ENCODE results near the gene PPARGC1A. TPM values are rescaled to one million over a fixed set of nuclear protein-coding genes. Genes with fewer than 3 reads are reported as not detected.

PPARGC1A gene
- polyA plus RNA-seq, 2 of the 4 experiments (the other 2 are of a cell fraction), result 0.04 TPM

DNA sequence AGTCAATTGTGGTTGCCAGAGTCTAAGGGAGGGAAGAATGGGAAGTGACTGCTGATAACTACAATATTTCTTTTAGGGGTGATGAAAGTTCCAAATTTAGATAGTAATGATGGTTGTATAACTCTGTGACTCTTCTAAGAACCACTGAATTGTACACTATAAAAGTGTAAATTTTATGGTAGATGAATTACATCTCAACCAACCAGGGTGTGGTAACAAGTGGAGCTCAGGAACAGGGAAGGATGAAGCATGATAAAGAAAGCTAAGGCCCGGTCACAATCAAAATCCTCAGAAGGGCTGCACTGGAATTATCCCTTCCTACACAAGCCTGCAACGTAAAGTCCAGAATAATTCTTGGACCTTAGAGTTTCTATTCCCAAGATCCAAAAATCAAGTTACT lies 143.2 kb downstream of the PPARGC1A start:
- POLR2A ChIA-PET, result no interaction called here
- H3K27ac ChIP-seq, result no peak overlapping the region
- no peak overlapping the region for H3K4me3 ChIP-seq
- CTCF ChIA-PET, result no interaction called here
- DNase-seq (ENCODE audit: low read depth in 1 of 2, low spot score in 1 of 2) (no peak), ATAC-seq (no peak), FAIRE-seq (no peak)
- 4% methylated on average over 2 of the region's 2 CpGs for WGBS (ENCODE audit: missing lambda C conversion rate)
- no peaks in the 10 kb centered on the region for H3K9me3 ChIP-seq
- TF ChIP-seq ZFP36 (IDR thresholded peaks at IDR 0.05; ENCODE audit: borderline replicate concordance, partially characterized antibody), result no peak
- TF ChIP-seq HOXB13 (CRISPR knock-in tag; IDR thresholded peaks at IDR 0.05; ENCODE audit: low read depth), result no peak
- TF ChIP-seq, protein P1, sequence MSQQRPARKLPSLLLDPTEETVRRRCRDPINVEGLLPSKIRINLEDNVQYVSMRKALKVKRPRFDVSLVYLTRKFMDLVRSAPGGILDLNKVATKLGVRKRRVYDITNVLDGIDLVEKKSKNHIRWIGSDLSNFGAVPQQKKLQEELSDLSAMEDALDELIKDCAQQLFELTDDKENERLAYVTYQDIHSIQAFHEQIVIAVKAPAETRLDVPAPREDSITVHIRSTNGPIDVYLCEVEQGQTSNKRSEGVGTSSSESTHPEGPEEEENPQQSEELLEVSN (IDR thresholded peaks at IDR 0.05; ENCODE audit: borderline replicate concordance, low read depth), result no peak
- TF ChIP-seq, protein P2, sequence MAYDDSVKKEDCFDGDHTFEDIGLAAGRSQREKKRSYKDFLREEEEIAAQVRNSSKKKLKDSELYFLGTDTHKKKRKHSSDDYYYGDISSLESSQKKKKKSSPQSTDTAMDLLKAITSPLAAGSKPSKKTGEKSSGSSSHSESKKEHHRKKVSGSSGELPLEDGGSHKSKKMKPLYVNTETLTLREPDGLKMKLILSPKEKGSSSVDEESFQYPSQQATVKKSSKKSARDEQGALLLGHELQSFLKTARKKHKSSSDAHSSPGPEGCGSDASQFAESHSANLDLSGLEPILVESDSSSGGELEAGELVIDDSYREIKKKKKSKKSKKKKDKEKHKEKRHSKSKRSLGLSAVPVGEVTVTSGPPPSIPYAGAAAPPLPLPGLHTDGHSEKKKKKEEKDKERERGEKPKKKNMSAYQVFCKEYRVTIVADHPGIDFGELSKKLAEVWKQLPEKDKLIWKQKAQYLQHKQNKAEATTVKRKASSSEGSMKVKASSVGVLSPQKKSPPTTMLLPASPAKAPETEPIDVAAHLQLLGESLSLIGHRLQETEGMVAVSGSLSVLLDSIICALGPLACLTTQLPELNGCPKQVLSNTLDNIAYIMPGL (CRISPR knock-in tag; IDR thresholded peaks at IDR 0.05; ENCODE audit: borderline replicate concordance), result no peak
- TF ChIP-seq HOXA7 (CRISPR knock-in tag; IDR thresholded peaks at IDR 0.05), result no peak
- no peak for TF ChIP-seq RAD21 (conservative IDR thresholded peaks at IDR 0.05 in 1 of 2, IDR thresholded peaks at IDR 0.05 in 1 of 2)
- no peak for TF ChIP-seq NFE2L2 (conservative IDR thresholded peaks at IDR 0.05; ENCODE audit: low read length)
- H3K4me1 ChIP-seq, result no peaks in the 10 kb centered on the region
- no peak overlapping the region for H3K4me2 ChIP-seq

DNA sequence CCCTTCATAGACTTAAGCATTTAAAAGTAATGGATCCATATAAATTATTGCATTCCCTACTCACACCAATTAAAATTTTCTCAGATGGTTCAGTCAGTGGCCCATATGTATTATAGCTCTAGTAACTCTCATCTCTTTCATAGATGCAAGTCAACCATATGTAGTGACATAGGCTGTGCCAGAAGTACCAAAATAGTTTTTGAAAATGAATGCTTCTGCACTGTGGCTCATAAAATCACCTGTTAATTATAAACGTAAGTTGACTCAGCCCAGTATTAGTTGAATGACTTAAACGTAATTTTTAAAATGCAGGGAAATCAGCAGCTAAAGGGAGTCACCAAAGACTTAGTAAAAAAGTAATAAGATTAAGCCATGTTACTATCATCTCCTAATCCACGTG lies 143.8 kb downstream of the PPARGC1A start:
- FAIRE-seq (no peak), DNase-seq (ENCODE audit: low read depth in 1 of 2, low spot score in 1 of 2) (no peak), ATAC-seq (no peak)
- WGBS (ENCODE audit: missing lambda C conversion rate), result 3% methylated on average over 3 of the region's 3 CpGs
- H3K27ac ChIP-seq, result no peak overlapping the region
- TF ChIP-seq HOXB13 (CRISPR knock-in tag; IDR thresholded peaks at IDR 0.05; ENCODE audit: low read depth) (no peak), HOXA7 (CRISPR knock-in tag; IDR thresholded peaks at IDR 0.05) (no peak), EHF (CRISPR knock-in tag; IDR thresholded peaks at IDR 0.05) (no peak), MAFK (IDR thresholded peaks at IDR 0.05; ENCODE audit: partially characterized antibody) (no peak), KDM1A (IDR thresholded peaks at IDR 0.05; ENCODE audit: low read depth) (no peak)
- TF ChIP-seq, protein P3, sequence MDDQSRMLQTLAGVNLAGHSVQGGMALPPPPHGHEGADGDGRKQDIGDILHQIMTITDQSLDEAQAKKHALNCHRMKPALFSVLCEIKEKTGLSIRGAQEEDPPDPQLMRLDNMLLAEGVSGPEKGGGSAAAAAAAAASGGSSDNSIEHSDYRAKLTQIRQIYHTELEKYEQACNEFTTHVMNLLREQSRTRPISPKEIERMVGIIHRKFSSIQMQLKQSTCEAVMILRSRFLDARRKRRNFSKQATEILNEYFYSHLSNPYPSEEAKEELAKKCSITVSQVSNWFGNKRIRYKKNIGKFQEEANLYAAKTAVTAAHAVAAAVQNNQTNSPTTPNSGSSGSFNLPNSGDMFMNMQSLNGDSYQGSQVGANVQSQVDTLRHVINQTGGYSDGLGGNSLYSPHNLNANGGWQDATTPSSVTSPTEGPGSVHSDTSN (IDR thresholded peaks at IDR 0.05), result no peak
- no peak overlapping the region for H3K4me3 ChIP-seq
- H3K9me3 ChIP-seq, result no peaks in the 10 kb centered on the region
- ChIA-PET POLR2A (no interaction called here), CTCF (no interaction called here)
- no peaks in the 10 kb centered on the region for H3K4me1 ChIP-seq
- H3K4me2 ChIP-seq, result no peak overlapping the region

DNA sequence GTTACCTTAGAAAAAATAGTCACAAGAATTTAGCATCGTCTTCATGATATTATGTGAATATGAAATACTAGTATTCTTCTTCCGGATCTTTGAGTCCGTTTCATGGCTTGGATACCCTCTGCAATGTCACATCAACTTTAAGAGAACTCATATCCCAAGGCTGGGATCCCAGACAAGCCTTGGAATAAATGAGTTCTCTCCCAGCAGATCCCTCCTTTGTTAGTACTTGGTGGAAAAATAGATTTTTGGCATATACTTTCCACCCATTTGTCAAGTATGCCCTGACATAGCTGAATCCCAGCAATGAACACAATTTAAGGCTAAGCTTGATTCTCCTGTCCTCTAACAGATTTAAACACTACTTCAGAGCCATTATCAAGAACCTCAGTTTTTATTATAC lies 144.5 kb downstream of the PPARGC1A start:
- Histone ChIP-seq H3K4me2 (no peak overlapping the region), H3K27ac (no peak overlapping the region), H3K4me1 (no peaks in the 10 kb centered on the region), H3K4me3 (no peak overlapping the region), H3K9me3 (no peaks in the 10 kb centered on the region)
- ChIA-PET CTCF (no interaction called here), POLR2A (no interaction called here)
- no peak for ATAC-seq
- DNase-seq (ENCODE audit: low read depth in 1 of 2, low spot score in 1 of 2), result no peak
- WGBS (ENCODE audit: missing lambda C conversion rate), result 16% methylated on average over 3 of the region's 3 CpGs
- FAIRE-seq, result no peak
- TF ChIP-seq CEBPB (IDR thresholded peaks at IDR 0.05), result no peak
- TF ChIP-seq KDM5A (IDR thresholded peaks at IDR 0.05), result no peak
- TF ChIP-seq, protein P4, sequence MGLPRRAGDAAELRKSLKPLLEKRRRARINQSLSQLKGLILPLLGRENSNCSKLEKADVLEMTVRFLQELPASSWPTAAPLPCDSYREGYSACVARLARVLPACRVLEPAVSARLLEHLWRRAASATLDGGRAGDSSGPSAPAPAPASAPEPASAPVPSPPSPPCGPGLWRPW (IDR thresholded peaks at IDR 0.05), result no peak
- TF ChIP-seq NFE2L2 (conservative IDR thresholded peaks at IDR 0.05; ENCODE audit: low read length), result no peak
- no peak for TF ChIP-seq CBX8 (IDR thresholded peaks at IDR 0.05)
- TF ChIP-seq ESRRA (IDR thresholded peaks at IDR 0.05; ENCODE audit: borderline replicate concordance, low read length), result no peak
- no peak for TF ChIP-seq HOXB13 (CRISPR knock-in tag; IDR thresholded peaks at IDR 0.05; ENCODE audit: low read depth)
- no peak for TF ChIP-seq SMC3 (IDR thresholded peaks at IDR 0.05)
- no peak for TF ChIP-seq FOSL2 (IDR thresholded peaks at IDR 0.05)
- no peak for TF ChIP-seq FOSL2 (CRISPR knock-in tag; IDR thresholded peaks at IDR 0.05)
- TF ChIP-seq CHD2 (IDR thresholded peaks at IDR 0.05; ENCODE audit: low read length, partially characterized antibody), result no peak
- no peak for TF ChIP-seq ZC3H11A (IDR thresholded peaks at IDR 0.05)
- TF ChIP-seq TFCP2L1 (CRISPR knock-in tag; IDR thresholded peaks at IDR 0.05), result no peak
- TF ChIP-seq EHF (CRISPR knock-in tag; IDR thresholded peaks at IDR 0.05), result no peak
- no peak for TF ChIP-seq JUNB (IDR thresholded peaks at IDR 0.05)
- TF ChIP-seq, protein P5, sequence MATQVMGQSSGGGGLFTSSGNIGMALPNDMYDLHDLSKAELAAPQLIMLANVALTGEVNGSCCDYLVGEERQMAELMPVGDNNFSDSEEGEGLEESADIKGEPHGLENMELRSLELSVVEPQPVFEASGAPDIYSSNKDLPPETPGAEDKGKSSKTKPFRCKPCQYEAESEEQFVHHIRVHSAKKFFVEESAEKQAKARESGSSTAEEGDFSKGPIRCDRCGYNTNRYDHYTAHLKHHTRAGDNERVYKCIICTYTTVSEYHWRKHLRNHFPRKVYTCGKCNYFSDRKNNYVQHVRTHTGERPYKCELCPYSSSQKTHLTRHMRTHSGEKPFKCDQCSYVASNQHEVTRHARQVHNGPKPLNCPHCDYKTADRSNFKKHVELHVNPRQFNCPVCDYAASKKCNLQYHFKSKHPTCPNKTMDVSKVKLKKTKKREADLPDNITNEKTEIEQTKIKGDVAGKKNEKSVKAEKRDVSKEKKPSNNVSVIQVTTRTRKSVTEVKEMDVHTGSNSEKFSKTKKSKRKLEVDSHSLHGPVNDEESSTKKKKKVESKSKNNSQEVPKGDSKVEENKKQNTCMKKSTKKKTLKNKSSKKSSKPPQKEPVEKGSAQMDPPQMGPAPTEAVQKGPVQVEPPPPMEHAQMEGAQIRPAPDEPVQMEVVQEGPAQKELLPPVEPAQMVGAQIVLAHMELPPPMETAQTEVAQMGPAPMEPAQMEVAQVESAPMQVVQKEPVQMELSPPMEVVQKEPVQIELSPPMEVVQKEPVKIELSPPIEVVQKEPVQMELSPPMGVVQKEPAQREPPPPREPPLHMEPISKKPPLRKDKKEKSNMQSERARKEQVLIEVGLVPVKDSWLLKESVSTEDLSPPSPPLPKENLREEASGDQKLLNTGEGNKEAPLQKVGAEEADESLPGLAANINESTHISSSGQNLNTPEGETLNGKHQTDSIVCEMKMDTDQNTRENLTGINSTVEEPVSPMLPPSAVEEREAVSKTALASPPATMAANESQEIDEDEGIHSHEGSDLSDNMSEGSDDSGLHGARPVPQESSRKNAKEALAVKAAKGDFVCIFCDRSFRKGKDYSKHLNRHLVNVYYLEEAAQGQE (IDR thresholded peaks at IDR 0.05), result no peak
- TF ChIP-seq RAD21 (conservative IDR thresholded peaks at IDR 0.05 in 1 of 2, IDR thresholded peaks at IDR 0.05 in 1 of 2), result no peak
- TF ChIP-seq RNF2 (IDR thresholded peaks at IDR 0.05; ENCODE audit: borderline replicate concordance, low read depth), result no peak
- no peak for TF ChIP-seq CHD4 (IDR thresholded peaks at IDR 0.05; ENCODE audit: borderline replicate concordance)
- TF ChIP-seq MAZ (IDR thresholded peaks at IDR 0.05; ENCODE audit: borderline replicate concordance, low read depth, low read length), result no peak
